Retina (tissue), 1 donor: ENCODE data around the gene VASH1.

ENCODE experiments used
- DNase-seq: peaks from one replicate; pipeline ENCODE4 v3.0.0-alpha.2; 2016

VASH1 gene

DNA sequence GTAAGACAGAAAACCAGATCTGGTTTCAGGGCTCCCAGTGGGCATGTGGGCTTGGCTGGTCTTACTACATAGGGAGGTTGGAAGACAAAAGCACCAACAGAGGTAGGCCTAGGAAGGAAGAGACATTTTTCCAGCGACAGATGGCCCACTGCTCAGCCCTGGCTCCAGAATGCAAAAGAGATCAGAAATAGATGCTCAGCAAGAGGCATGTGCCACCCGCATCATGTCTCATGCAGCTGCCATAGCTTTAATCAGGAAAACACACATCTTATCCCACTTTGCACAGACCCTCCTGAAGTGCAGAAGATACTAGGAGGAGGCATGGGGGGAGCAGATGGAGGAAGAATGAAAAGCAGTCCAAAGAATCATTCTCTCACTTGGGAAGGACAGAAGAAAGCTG, 25.3 kb downstream of the VASH1 start:
- no peak for DNase-seq

DNA sequence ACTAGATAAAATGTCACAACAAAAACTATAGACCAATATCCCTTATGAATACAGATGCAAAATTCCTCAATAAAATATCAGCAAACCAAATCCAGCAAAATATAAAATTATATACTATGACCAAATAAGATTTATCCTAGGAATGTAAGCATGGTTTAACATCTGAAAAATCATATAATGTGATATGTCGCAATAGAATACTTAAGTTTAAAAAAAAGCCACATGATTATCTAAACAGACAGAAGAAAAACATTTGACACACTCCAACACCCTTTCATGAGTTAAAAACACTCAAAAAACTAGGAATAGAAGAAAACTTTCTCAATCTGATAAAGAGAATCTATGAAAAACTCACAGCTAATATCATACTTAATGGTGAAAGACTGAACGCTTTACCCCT, 31.2 kb downstream of the VASH1 start:
- DNase-seq, result no peak

DNA sequence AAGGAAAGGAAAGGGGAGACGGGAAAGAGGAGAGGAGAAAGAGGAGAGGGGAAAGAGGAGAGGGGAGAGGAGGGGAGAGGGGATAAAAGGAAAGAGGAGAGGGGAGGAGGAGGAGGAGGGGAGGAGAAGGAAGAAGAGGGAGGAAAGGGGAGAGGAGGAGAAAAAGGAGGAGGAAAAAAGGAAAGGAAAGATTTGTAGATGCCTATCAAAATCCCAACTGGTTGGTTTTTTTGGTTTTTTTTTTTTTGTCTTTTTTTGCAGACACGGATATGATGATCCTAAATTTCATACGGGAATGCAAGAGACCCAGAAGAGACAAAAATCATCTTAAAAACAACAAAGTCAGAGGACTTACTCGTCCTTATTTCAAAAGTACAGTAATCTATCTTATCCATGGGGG, 32.1 kb downstream of the VASH1 start:
- no peak for DNase-seq

DNA sequence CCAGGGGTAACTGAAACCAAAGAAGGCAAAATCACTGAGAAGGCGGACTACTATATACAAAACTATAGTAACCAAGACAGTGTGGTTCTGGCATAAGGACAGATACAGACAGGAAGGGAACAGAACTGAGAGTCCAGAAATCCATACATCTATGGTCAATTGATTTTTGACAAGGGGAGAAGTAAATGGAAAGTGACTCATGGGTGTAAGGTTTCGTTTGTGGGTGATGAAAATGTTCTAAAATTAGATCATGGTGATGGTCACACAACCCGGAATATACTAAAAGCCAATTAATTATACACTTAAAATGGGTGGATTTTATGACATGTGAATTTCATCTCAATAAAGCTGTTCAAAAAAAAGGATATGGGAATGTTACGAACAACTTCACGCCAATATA, 32.7 kb downstream of the VASH1 start:
- no peak for DNase-seq

DNA sequence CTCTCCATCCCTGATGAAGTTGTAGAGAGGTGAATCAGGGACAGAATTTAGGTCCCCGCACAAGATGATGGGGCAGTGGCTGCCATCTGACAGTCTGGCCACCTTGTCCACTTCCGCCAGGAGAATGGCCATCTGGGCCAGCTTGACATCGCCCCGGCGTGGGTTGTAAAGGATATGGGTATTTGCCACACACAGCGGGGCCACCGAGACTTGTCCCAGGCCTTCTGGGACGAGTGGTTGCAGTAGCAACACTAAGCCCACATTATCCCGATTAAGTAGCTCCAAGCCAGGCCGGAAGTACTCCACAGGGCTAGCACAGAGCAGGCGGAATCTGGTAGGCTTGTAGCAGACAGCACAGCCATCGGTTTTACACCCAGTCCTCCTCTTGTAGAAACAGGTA, 45.2 kb downstream of the VASH1 start:
- no peak for DNase-seq

DNA sequence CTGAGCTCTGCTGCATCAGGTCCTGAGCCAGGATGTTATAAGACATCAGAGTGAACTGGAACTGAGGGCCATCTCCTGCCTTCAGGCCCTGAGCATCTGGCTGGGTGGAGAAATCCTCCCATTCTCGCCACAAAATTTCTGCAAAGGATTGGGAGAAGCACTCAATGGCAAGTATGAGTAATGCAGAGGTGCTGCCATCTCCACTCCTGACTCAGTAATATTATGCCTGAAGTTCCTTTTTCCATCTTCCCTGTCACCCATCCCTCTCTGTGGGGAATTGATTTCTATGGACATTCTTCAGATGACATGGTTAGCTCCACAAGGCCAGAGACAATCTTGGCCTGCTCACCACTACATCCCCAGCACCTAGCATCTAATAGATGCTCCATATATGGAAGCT, 46.7 kb downstream of the VASH1 start:
- no peak for DNase-seq

DNA sequence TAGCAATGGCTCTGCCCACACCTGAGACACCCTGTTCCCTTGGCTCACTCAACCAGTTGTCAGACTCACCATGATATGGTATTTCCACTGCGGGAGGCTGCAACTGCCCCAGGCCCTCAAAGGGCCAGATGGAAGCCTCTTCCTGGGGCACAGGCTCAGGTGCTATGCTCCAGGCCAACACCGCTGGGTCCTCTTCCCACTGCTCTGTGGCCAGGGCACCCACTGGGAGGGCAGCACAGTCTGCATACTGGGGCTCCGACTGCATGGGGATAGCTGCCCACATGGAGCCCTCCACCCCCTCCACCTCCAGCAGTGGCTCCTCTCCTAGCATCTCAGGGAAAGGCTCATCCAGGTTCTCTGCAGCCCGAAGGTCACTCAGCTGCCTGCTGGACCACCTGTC, 47.7 kb downstream of the VASH1 start:
- DNase-seq, result no peak

DNA sequence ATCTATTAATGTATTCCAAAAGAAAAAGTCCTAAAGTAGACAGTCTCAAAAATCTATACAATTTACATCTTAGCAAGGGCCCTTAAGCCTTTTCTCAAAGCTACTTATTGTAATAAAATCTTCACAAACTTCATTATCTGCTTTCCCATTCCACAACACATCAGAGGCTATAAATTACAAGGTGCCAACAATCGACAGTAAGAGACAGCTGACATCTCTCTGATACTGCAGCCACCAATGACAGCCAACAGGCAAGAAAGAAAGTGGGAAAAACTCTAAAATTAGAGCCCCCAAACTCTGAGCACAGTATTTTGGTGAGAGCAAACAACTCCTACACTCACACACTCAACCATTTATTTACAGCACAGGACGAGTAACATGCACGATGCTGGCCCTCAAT, 49.3 kb downstream of the VASH1 start:
- DNase-seq, result peak; percentile 27

DNA sequence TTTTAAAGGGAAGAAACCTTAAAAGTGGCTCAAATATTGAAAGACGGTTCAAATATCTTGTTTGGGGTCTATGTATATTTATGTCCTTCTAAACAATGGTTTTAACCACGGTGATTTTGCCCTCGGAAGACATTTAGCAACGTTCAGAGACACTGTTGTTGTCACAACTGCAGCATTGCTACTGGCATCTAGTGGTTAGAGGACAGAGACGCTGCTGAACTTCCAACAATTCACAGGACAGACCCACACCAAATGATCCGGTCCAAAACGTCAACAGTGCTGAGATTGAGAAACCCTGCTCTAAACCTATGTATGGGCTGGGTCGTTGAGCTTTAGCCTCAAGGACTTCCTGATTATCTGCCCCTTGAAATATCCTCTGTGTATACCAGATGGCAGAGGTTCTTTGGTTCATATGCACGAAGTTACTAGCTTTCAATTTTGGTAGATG, 49.7 kb downstream of the VASH1 start:
- DNase-seq, result peak; percentile 46

DNA sequence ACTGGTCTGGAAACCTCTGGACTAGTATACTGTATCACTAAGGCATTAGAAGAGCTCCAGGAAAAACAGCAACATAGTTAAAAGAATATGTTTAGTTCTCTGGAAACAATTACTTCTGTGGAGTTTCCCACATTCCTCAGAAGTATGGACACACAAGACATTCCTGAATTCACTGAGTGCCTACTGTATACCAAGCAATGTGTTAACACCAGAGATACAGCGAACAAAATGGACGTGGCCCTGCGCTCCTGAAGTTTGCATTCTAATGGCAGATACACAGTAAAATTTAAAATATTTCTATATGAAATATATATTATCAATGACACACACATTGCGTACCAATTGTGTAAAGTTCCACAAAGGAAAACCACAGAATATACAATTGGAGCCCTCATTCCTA, 50.3 kb downstream of the VASH1 start:
- DNase-seq, result no peak

DNA sequence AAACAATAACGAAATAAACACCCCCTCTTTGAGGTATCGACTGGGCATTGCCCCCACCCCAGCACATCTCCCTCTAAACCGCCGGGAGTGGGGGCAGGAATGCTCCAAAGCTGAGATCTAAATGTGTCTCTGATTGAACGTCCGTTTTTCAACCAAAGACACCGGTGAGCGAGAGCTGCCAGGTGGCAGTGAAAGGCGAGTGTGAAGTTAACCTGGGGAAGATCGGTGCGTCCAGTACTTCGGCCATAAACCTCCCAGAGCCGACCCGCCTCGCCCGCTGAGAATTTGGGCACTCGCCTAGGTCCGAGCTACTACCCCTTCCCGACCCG, 50.8 kb downstream of the VASH1 start:
- no peak for DNase-seq

DNA sequence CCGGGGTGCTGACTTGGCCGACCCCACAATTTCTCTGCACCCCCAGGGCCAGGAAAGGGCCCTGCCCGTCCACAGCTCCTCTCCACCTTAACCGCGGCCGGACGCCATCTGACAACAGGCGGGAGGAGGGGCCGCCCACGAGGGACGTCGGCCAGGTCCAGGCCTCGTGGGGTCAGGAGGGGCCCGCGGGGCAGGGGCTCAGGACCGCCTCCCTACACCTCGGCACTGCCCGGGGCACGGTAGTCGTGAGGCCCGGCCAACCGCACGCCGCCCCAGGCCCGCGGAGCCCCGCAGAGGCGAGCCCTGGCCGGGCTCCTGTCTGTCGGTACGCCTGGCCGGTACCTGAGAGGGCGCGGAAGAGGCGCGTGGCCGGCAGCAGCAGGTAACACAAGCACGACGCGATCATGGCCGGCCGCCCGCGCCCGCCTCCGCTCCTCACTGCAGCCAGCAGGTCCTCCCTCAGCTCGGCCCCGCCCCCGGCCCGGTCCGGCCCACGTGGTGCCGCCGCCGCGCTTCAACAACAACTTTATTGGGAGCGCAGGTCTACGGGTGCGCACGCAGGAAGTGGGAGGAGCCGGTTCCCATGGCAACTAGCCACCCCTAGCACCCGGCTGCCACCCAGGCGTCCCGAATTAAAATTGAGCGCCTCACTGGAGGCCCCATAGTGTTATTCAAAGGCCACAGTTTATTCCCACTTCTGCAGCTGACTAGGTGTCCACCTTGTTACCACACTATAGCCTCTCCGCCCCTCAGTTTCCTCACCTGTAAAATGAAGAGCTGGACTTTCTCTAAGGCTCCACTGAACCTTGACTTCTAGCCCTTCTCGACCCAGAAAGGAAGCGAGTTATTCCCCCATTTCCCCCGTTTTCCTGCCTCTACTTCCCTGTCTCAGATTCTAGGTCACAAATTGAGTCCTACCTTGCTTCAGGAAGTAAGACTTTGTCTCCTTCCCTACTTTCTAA, 51.4 kb downstream of the VASH1 start, which contains the start of gene ANGEL1:
Gene ANGEL1 (minus strand): TSS at position 461 of the 962 bp plus-strand sequence. CDS start 55 bp downstream, at position 406.
- DNase-seq, result peak; percentile 98

DNA sequence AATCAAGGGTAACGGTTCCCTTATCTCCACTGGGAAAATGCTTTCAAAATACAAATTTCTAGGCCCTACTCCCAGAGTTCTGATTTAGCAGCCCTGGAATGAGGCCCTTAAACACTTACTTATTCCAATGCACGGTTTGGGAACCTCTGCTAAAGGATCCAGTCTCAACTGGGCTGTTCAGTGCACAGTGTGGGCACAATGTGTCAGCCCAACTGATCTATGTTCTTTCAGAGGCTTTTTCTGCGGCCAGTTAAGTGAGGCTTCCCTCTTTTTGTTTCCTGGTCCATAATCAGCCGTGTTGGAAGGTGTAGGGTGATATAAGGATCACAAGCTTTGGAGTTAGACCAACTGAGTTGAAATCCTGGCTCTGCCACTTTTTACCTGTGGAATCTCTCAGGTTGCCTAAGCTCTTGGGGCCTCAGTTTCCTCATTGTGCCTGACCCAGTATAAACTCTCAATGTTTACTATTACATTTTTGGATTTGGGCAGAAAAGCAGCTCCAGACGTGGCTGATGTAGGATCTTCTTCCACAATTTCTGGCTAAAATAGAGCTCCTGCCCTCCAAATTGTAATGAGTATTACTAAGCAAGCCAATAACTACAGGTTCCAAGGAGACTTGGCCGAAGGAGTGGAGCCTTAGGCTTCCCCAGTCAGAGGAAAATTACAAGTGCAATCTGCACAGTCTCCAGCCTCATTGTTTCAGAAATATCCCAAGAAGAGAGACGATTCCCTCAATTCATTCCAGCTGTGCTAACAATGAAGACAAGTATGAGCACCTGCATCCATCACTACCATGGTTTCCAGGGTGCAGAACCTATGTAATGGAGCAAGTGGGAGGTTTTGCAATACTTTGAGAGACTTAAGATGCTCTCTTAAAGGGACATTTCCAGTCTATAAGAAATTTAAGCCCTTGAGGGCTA, 53.7 kb downstream of the VASH1 start:
- no peak for DNase-seq

DNA sequence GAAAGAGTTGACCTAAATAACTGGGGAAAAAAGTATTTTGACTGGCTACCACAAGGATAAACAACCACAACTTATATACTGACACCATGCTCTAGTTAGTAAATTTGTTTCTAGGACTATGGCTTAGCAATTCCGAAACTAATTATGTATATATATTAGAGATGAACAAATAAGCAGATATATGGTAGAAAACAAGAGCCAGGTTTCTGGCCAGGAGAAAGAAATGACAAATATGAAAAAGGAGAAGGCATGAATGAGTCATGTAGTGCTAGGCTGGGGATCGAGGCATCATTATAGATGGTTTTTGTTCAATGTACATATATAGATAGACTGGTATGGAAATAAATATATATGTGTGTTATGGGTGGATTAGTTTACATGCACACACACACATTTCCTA, 59.4 kb downstream of the VASH1 start:
- no peak for DNase-seq

DNA sequence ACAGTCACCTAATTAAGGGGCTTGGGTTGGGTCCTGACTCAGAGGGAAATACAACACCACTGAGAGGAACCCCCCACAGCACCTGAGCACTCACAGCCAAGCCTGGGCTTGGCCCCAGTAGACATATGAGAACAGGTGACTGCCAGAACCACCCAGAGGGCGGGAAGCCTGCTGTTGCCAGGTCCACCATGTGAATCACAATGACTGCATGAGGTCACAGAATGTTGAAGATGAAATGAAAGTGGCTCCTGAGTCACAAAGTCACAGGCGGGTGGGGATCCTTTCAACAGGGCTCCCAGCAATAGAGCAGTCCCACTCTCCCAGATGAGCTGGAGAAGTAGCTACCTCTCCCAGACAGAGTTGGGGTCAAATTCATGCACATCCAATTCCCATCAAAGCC, 64.9 kb downstream of the VASH1 start, which contains the start of gene LRRC74A:
Gene LRRC74A (plus strand): TSS at position 287 of the 400 bp plus-strand sequence. CDS start 290 bp downstream, outside the sequence.
- DNase-seq, result no peak

DNA sequence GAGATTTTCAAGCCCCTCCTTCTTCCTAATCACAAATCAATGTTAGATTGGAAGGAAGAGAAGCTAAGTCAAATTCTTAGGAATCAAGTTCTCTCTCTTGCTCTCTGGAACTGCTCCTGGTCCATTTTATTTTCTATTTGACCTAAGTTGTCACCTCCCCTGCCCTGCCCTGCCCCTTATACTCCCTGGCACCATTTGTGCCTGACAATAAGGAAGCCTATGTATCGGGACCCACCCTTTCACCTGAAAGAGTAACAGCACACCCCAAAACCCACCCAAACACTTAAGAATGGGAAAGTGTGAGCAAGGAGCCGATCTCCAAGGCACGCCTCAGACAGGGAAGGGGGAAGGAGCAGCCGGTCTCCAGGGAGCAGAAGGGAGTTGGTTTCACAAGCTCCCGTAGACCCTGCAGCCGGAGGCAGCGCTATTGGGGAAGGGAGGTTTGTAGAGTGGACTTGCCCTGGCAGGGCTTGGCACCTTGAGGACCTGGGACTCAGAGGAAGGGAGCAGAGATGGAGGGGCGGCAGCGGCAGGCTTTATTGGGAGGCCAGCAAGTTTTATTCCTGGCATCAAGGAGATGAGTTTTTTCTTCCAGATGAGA, 66.5 kb downstream of the VASH1 start:
- peak; percentile 44 for DNase-seq

DNA sequence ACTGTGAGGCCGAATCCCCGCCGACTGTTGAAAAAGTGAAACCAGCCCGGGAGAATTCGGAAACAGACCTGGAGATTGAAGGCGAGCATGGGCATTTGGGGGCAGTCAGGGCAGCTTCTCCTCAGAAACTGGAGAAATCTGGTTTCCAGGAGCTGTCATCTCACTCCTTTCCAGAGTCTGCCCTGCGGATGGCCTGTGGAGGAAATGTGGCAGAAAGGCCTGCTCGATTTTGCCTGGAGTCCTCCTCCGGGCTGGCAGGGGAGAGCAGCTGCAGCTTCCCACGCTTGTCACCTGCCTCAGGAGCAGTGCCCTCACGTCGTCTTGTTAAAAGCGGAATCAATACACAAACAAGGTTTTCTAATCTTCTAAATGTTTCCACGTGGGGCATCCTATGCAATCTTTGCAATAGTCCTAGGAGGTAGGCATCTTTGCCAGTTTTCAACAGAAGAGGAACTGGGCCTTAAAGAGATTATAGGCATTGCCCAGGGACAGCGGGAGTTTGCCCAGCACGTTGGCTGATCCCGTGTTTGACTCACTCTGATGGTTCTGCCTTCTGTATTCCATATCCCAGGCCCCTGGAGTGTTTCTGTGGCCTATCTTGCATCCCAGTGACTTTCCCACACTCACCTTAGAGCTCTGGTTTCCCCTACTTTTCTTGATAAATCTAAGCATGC, 67.2 kb downstream of the VASH1 start:
- peak; percentile 53 for DNase-seq

DNA sequence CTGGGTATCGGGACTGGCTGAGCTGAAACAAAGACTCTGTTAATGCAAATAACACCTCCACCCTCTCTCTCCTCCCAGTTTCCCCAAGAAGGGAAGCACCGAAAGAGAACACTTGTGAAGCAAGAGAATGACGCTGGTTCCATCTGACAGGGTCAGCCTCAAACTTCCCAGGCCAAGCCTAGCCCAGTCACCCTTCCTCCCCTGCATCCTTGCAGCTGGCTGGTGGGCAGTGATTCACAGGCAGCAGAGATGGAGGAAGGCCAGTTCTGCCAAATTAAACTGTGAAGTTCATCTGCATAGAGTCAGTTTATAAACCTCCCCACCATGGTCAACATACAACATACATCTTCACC, 67.7 kb downstream of the VASH1 start:
- DNase-seq, result peak; percentile 46

DNA sequence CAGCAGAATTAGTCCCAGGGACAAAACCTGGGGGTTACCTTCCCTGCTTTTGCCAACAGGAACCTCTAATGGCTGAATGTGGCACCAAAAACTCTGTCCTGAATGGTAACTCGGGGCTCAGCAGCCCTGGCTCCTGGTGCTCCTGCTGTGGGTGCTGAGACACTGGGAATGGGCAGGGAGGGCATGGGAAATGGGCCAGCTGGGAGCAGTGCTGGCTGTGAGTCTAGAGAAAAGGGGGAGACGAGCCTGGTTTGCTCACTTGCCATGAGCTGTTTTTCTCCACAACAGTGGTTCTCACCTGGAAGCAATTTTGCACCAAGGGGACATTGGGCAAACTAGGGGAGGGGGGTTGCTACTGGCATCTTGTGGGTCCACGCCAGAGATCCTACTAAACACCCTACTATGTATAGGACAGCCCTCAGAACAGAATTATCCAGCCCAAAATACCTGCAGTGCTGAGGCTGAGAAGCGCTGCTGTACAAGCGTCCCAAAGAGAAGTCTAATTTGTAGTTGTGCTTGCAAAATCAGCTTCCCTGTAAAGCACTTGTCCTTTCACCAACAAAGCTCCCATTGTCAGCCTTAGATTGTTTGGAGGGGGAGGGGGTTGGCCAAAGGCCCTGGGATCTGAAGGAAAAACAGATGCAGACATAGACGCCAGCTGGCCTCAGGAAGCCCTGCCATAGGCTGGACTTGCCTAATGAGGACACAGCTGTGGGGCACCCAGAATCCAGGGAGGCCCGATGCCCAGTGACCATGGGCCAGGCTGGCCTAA, 68.6 kb downstream of the VASH1 start:
- peak; percentile 85 for DNase-seq

DNA sequence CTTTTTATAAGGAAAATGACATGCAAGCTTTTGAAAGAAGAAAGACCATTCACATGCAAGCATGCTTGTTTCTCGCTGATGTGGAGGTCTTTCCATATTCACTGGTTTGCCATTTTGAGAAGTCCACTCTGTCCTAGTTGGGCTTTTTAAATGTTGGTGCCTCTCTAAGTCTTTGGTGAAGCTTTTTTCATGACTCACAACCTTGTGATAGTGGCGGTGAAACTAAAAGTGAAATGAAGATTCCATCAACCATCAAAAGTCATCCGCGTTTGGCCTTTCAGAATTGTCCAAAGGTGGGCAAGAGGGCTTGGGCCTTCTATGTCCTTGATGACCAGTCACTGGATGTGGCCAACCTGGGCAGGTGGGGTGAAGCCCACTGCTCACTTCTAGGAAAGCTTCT, 69.3 kb downstream of the VASH1 start:
- DNase-seq, result no peak

DNA sequence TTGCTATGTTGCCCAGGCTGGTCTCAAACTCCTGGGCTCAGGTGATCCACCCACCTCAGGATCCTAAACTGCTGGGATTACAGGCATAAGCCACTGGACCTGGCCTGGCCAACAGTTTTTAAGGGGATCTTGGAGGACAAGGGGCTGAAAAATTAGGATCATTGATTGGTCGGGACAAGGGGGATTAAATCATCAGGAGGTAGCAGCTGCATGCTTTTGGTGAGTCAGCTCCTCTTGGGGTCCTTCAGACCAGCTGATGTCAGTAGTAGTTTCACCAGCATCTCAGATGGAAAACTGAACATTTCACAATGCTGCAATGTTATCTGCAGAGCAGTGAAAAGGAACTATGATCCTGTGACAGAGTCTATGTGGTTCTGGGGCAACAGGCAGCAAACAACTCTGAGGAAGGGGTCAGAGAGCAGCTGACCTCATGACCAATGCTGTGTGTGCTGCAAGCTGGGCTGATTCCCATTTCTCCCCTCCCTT, 71.3 kb downstream of the VASH1 start:
- DNase-seq, result no peak
